ENCODE results near the gene MAGI1.

Gene MAGI1

DNA sequence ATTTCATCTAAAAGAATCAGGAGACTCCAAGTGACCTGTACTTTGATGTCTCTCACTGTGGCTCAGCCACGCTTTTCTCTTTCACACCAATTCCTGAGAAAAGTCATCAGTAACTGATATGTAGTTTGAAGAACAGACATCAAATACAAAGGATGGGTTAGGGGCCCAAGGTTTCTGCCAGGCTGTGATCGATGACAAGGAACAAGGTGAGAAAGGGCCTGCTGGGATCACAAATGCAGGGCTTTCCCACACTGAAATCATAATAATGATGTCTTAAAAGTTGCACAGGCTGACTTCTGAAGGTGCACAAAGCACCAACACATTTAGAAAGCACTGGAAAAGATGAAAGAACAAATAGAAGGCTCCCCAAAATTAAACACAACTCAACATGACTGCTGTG lies 396.9 kb downstream of the MAGI1 start:
- TF ChIP-seq, protein P1, sequence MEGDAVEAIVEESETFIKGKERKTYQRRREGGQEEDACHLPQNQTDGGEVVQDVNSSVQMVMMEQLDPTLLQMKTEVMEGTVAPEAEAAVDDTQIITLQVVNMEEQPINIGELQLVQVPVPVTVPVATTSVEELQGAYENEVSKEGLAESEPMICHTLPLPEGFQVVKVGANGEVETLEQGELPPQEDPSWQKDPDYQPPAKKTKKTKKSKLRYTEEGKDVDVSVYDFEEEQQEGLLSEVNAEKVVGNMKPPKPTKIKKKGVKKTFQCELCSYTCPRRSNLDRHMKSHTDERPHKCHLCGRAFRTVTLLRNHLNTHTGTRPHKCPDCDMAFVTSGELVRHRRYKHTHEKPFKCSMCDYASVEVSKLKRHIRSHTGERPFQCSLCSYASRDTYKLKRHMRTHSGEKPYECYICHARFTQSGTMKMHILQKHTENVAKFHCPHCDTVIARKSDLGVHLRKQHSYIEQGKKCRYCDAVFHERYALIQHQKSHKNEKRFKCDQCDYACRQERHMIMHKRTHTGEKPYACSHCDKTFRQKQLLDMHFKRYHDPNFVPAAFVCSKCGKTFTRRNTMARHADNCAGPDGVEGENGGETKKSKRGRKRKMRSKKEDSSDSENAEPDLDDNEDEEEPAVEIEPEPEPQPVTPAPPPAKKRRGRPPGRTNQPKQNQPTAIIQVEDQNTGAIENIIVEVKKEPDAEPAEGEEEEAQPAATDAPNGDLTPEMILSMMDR (conservative IDR thresholded peaks at IDR 0.05; ENCODE audit: low read depth, low read length): no peak
- H3K4me1 ChIP-seq (ENCODE audit: low read depth, poor library complexity, severe bottlenecking): no peaks in the 10 kb centered on the region
- no peak overlapping the region for H3K4me2 ChIP-seq

GRCh38 chr3:65641045-65641444 lies 397.7 kb downstream of the MAGI1 start:
- no peak overlapping the region for H3K4me2 ChIP-seq
- H3K9ac ChIP-seq: no peak overlapping the region
- H3K27me3 ChIP-seq (ENCODE audit: insufficient read depth, low read depth): no peaks in the 10 kb centered on the region
- no peak overlapping the region for H2AFZ ChIP-seq (ENCODE audit: low read depth)
- no peaks in the 10 kb centered on the region for H4K20me1 ChIP-seq (ENCODE audit: insufficient read depth)
- H3K36me3 ChIP-seq (ENCODE audit: insufficient read depth): no peaks in the 10 kb centered on the region
- H3K79me2 ChIP-seq (ENCODE audit: insufficient read depth, low read depth): no peaks in the 10 kb centered on the region
- no peak overlapping the region for H3K4me3 ChIP-seq (IDR thresholded peaks at IDR 0.05; ENCODE audit: insufficient read depth, low read depth, low read length)
- H3K27ac ChIP-seq: no peak overlapping the region
- TF ChIP-seq, protein P1 (conservative IDR thresholded peaks at IDR 0.05; ENCODE audit: low read depth, low read length): no peak
- no peaks in the 10 kb centered on the region for H3K4me1 ChIP-seq (ENCODE audit: low read depth, poor library complexity, severe bottlenecking)

More for the DNA sequence above, 396.9 kb downstream of the MAGI1 start:
- Histone ChIP-seq H3K36me3 (ENCODE audit: insufficient read depth) (no peaks in the 10 kb centered on the region), H3K27me3 (ENCODE audit: insufficient read depth, low read depth) (no peaks in the 10 kb centered on the region), H3K4me3 (IDR thresholded peaks at IDR 0.05; ENCODE audit: insufficient read depth, low read depth, low read length) (no peak overlapping the region), H3K27ac (no peak overlapping the region), H3K9ac (no peak overlapping the region), H2AFZ (ENCODE audit: low read depth) (no peak overlapping the region), H3K79me2 (ENCODE audit: insufficient read depth, low read depth) (no peaks in the 10 kb centered on the region), H4K20me1 (ENCODE audit: insufficient read depth) (no peaks in the 10 kb centered on the region)

GRCh38 chr3:65639444-65639843 lies 399.3 kb downstream of the MAGI1 start:
- H3K36me3 ChIP-seq (ENCODE audit: insufficient read depth): no peaks in the 10 kb centered on the region
- H3K9ac ChIP-seq: no peak overlapping the region
- H3K4me3 ChIP-seq (IDR thresholded peaks at IDR 0.05; ENCODE audit: insufficient read depth, low read depth, low read length): no peak overlapping the region
- no peaks in the 10 kb centered on the region for H3K79me2 ChIP-seq (ENCODE audit: insufficient read depth, low read depth)
- no peaks in the 10 kb centered on the region for H3K4me1 ChIP-seq (ENCODE audit: low read depth, poor library complexity, severe bottlenecking)
- H4K20me1 ChIP-seq (ENCODE audit: insufficient read depth): no peaks in the 10 kb centered on the region
- H3K27ac ChIP-seq: no peak overlapping the region
- no peak overlapping the region for H2AFZ ChIP-seq (ENCODE audit: low read depth)
- no peaks in the 10 kb centered on the region for H3K27me3 ChIP-seq (ENCODE audit: insufficient read depth, low read depth)
- TF ChIP-seq, protein P1 (conservative IDR thresholded peaks at IDR 0.05; ENCODE audit: low read depth, low read length): no peak
- H3K4me2 ChIP-seq: no peak overlapping the region

DNA sequence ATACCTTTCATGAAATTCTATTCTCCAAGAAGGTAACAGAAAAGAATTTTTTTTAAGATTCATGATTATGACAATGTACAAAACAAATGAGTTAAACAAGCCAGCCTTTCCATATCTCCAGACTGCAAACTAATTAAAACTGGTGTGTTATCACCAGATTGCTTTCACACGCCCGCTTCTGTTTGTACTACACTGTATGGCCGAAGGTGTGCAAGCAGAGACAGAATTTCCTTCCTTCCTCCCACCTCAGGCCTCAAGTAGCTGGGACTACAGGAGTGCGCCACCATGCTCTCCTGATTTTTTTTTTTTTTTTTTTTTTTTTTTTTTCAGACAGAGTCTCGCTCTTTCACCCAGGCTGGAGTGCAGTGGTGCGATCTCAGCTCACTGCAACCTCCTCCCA lies 400.4 kb downstream of the MAGI1 start:
- Histone ChIP-seq H3K79me2 (ENCODE audit: insufficient read depth, low read depth) (no peaks in the 10 kb centered on the region), H2AFZ (ENCODE audit: low read depth) (no peak overlapping the region), H3K4me3 (IDR thresholded peaks at IDR 0.05; ENCODE audit: insufficient read depth, low read depth, low read length) (no peak overlapping the region), H3K4me1 (ENCODE audit: low read depth, poor library complexity, severe bottlenecking) (no peaks in the 10 kb centered on the region), H3K27me3 (ENCODE audit: insufficient read depth, low read depth) (no peaks in the 10 kb centered on the region), H3K4me2 (no peak overlapping the region), H3K36me3 (ENCODE audit: insufficient read depth) (no peaks in the 10 kb centered on the region), H4K20me1 (ENCODE audit: insufficient read depth) (no peaks in the 10 kb centered on the region), H3K27ac (no peak overlapping the region), H3K9ac (no peak overlapping the region)
- TF ChIP-seq, protein P1 (conservative IDR thresholded peaks at IDR 0.05; ENCODE audit: low read depth, low read length): no peak
